NB4 (cell line): Measurements from ENCODE around the gene SH3BGRL3.

Experiments used
- CTCF ChIP-seq: IDR thresholded peaks from one replicate; pipeline ENCODE4 v1.5.1; 2012; ENCODE audit warnings: low read depth, low read length
- MAX ChIP-seq: IDR thresholded peaks from 2 replicates; pipeline ENCODE4 v1.6.1; 2011; ENCODE audit warnings: low read depth, low read length
- POLR2A ChIP-seq: IDR thresholded peaks from 2 replicates; pipeline ENCODE4 v1.6.1; 2011; ENCODE audit warnings: mild to moderate bottlenecking; ENCODE audit not compliant: insufficient read length; ENCODE audit errors: extremely low read depth

DNA sequence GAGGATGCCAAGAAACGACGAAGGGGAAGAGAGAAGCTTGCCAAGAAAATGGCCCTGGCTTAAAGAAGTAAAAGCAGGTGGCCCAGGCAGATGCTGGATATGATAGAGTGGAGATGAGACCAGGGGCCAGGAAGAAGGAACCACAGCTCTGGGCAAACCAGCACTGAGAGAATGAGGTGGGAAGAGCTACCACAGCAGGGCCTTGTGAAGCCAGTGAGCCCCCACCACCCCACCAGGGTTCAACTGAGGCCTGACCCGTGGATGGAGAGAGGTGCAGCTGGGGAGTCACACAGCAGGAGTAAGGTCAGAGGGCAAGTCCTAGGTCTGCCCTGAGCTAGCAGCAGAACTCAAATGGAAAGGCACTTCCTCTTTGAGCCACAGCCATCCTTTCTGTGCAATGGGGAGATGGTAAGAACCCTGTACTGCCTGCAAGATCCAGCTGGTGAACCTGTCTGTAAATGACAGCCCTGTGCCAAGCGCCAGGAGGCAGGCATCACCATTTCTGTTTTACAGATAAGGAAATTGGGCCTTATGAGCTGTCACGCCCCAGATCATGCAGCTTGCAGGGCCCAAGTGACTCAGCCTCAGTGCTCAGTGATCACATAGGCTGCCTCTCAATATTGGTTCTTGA, 8.5 kb downstream of the SH3BGRL3 start:
- TF ChIP-seq CTCF (no peak), POLR2A (no peak), MAX (no peak)
